HepG2 (cell line): ENCODE results near the gene KCND3. TPM values are rescaled to one million over a fixed set of nuclear protein-coding genes. Genes with fewer than 3 reads are reported as not detected.
A peak's percentile ranks its signal among the peaks of the same experiment; 100 is the strongest.

ENCODE experiments used
- ATAC-seq: fragments of 200-7000 bp; cut with Tn5 transposase; 3 replicates; pipeline ENCODE4 v1.9.1; 2020; ENCODE audit warnings: mild to moderate bottlenecking, moderate library complexity
- BruUV-seq: library from RNA; stranded (reverse); fragments of 400-500 nt; replicated peaks from 2 replicates; lab custom pipeline; 2021; lab: Mats Ljungman, UMichigan
- CTCF ChIA-PET: fragments of 300-600 bp; formaldehyde crosslinking; extraction: SDS; loops from one replicate; lab custom pipeline; 2021; ENCODE audit warnings: low total read pairs, inconsistent platforms, low intra/inter-chr PET ratio; lab: Yijun Ruan, JAX
- POLR2A ChIA-PET: fragments of 350-600 bp; sonication (Branson Sonifier 250); formaldehyde crosslinking; loops from one replicate; lab custom pipeline; 2020; ENCODE audit warnings: antibody characterized with exemption, inconsistent platforms; lab: Yijun Ruan, JAX
- DNase-seq: peaks from one replicate; pipeline ENCODE4 v3.0.0-alpha.2; 2015; ENCODE audit warnings: low spot score
- FAIRE-seq: peaks from 3 replicates; lab custom pipeline; 2011; peaks lifted over from hg19 to GRCh38; lab: Jason Lieb, UNC
- H2AFZ ChIP-seq: one replicate; pipeline ENCODE4 v1.6.1; 2011; ENCODE audit warnings: low read length, inconsistent platforms
- H3K27ac ChIP-seq: fragments of 300-600 bp; 3 replicates; pipeline ENCODE4 v1.8.0; 2011; ENCODE audit warnings: mixed run types, mild to moderate bottlenecking, mixed read lengths, low read length, inconsistent platforms; ENCODE audit not compliant: insufficient read depth; ENCODE audit errors: extremely low read length
- H3K27me3 ChIP-seq, 2 experiments: fragments of 200-600 bp in 1 of 2; 2 replicates in 1 of 2; 3 replicates in 1 of 2; pipeline versions ENCODE4 v1.6.0 to v1.8.0; 2011; ENCODE audit warnings: low read length in 2 of 2, mild to moderate bottlenecking in 2 of 2, moderate library complexity in 2 of 2, inconsistent platforms in 1 of 2; ENCODE audit not compliant: insufficient read depth in 2 of 2, control insufficient read depth in 1 of 2
- H3K36me3 ChIP-seq, 2 experiments: fragments of 200-600 bp in 1 of 2; replicated peaks in 1 of 2; 2 replicates in 1 of 2; 3 replicates in 1 of 2; pipeline versions ENCODE4 v1.5.1 to v1.8.0; 2011; ENCODE audit warnings: low read length in 2 of 2, inconsistent platforms in 1 of 2; ENCODE audit not compliant: insufficient read depth in 2 of 2, control insufficient read depth in 1 of 2
- H3K4me1 ChIP-seq: 2 replicates; pipeline ENCODE4 v1.5.1; 2012; ENCODE audit warnings: low read length, inconsistent platforms; ENCODE audit not compliant: insufficient read depth
- H3K4me2 ChIP-seq: 2 replicates; pipeline ENCODE4 v1.6.0; 2011; ENCODE audit warnings: low read depth, low read length, inconsistent platforms
- H3K4me3 ChIP-seq, 3 experiments: fragments of 200-600 bp in 1 of 3; sonication (generic), shearing (Covaris generic) in 1 of 3; replicated peaks in 1 of 3; 2 replicates each; pipeline ENCODE4 v1.5.1; 2011 to 2016; ENCODE audit warnings: low read length in 3 of 3, inconsistent platforms in 2 of 3, low read depth in 2 of 3, mild to moderate bottlenecking in 2 of 3, control low read depth in 1 of 3, mixed read lengths in 1 of 3; ENCODE audit not compliant: insufficient read depth in 1 of 3
- H3K79me2 ChIP-seq: one replicate; pipeline ENCODE4 v1.6.1; 2011; ENCODE audit warnings: low read length, inconsistent platforms; ENCODE audit not compliant: insufficient read depth
- H3K9ac ChIP-seq: 2 replicates; pipeline ENCODE4 v1.6.0; 2011; ENCODE audit warnings: mild to moderate bottlenecking, low read depth, low read length, inconsistent platforms; ENCODE audit not compliant: insufficient read depth
- H3K9me3 ChIP-seq: 2 replicates; pipeline ENCODE4 v1.5.1; 2012; ENCODE audit warnings: mild to moderate bottlenecking, low read length
- H4K20me1 ChIP-seq: 2 replicates; pipeline ENCODE4 v1.6.0; 2011; ENCODE audit warnings: inconsistent platforms, mild to moderate bottlenecking, low read length, moderate library complexity; ENCODE audit not compliant: insufficient read depth
- ATAD3A ChIP-seq: sonication (generic); formaldehyde crosslinking; IDR thresholded peaks from 2 replicates; pipeline ENCODE4 v1.4.0; 2020; ENCODE audit warnings: missing genetic modification reagents
- BCLAF1 ChIP-seq: fragments of 450-650 bp; IDR thresholded peaks from 2 replicates; pipeline ENCODE4 v1.6.1; 2017; ENCODE audit warnings: mild to moderate bottlenecking
- ELF3 ChIP-seq: IDR thresholded peaks from 2 replicates; pipeline ENCODE4 v1.6.1; 2016; ENCODE audit warnings: missing genetic modification reagents, missing compliant biosample characterization
- GMEB2 ChIP-seq: IDR thresholded peaks from 2 replicates; pipeline ENCODE4 v1.6.1; 2016; ENCODE audit warnings: missing biosample characterization, missing genetic modification reagents, low read depth
- JARID2 ChIP-seq: sonication (generic); formaldehyde crosslinking; IDR thresholded peaks from 2 replicates; pipeline ENCODE4 v1.8.1; 2023; ENCODE audit warnings: missing genetic modification reagents, inconsistent platforms; ENCODE audit not compliant: insufficient replicate concordance
- NFIB ChIP-seq: sonication (generic); formaldehyde crosslinking; IDR thresholded peaks from 2 replicates; pipeline ENCODE4 v1.9.0; 2021; ENCODE audit warnings: missing genetic modification reagents, mild to moderate bottlenecking, borderline replicate concordance
- RAD51 ChIP-seq: fragments of 450-650 bp; IDR thresholded peaks from 2 replicates; pipeline ENCODE4 v1.6.1; 2016; ENCODE audit warnings: borderline replicate concordance
- RARA ChIP-seq: IDR thresholded peaks from 2 replicates; pipeline ENCODE4 v1.6.1; 2016; ENCODE audit warnings: missing genetic modification reagents, missing compliant biosample characterization
- TMF1 ChIP-seq: sonication (generic); formaldehyde crosslinking; IDR thresholded peaks from 2 replicates; pipeline ENCODE4 v1.8.1; 2022; ENCODE audit warnings: low read depth, missing genetic modification reagents
- ZFX ChIP-seq: sonication (generic); formaldehyde crosslinking; IDR thresholded peaks from 2 replicates; pipeline ENCODE4 v1.4.0; 2020; ENCODE audit warnings: mild to moderate bottlenecking, low read depth, missing genetic modification reagents, moderate library complexity
- ZNF891 ChIP-seq: sonication (generic); formaldehyde crosslinking; IDR thresholded peaks from 2 replicates; pipeline ENCODE4 v1.5.0; 2020; ENCODE audit warnings: mild to moderate bottlenecking, missing genetic modification reagents
- WGBS: methylation state at CpG from one replicate; pipeline ENCODE4 v1.1.6; 2017; ENCODE audit warnings: low lambda C conversion rate; 5-methylcytosine and 5-hydroxymethylcytosine counted together
- in situ Hi-C: cut with HindIII; loops from 2 replicates; pipeline ENCODE4 v1.10.0; 2017; ENCODE audit warnings: low pct_unique_long_range_greater_than_20kb; ENCODE audit not compliant: extremely low pct_ligation_motif_present
- intact Hi-C: fragments of 100-400 bp; cut with micrococcal nuclease; formaldehyde crosslinking; loops from one replicate; pipeline ENCODE4 v1.10.0; 2022; ENCODE audit not compliant: unreplicated experiment
- polyA plus RNA-seq, 8 experiments: library from polyadenylated mRNA; depleted of rRNA in 3 of 8; stranded (reverse) in 7 of 8; unstranded in 1 of 8; fragments of >200 nt; fragmentation: Illumina TruSeq in 4 of 8; extraction: Trizol in 4 of 8; gene quantifications; 2 replicates each; pipeline versions ENCODE4 v1.2.1 to v1.2.3, GENCODE V29; 2011 to 2016; ENCODE audit warnings: low read depth in 4 of 8, missing spikeins in 1 of 8, mixed read lengths in 1 of 8; ENCODE audit not compliant: insufficient read depth in 1 of 8
- total RNA-seq, 5 experiments: library from RNA; depleted of rRNA; stranded (reverse); fragments of >200 nt; fragmentation: Illumina TruSeq; extraction: Trizol; gene quantifications; 2 replicates each; pipeline ENCODE4 v1.2.3, GENCODE V29; 2016; ENCODE audit warnings: low read depth in 1 of 5

The KCND3 gene
- total and polyA plus RNA-seq, 2 of the 13 experiments (the other 11 are each of a cell fraction or from before 2014, with no cell fraction given): 0.04 TPM; not detected in 1

DNA sequence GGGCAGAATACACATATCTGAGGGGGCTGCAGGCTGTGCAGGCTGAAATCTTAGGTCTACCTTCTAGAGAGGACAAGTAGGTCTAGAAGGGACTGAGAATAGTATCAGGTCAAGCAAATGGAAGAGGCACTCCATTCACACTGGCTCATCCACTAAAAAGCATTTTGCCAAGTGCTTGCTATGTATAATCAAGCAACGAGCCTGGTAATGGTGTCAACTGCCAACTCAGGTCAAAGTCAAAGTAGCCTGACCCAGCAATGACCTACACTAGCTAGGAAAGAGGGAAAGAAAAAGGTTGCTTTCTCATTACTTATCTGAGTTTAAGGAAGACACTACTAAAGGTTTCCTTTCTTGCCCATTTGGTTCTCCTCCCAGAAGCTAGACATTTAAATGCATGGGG, 10.8 kb downstream of the KCND3 start:
- DNase-seq: no peak
- Histone ChIP-seq H3K4me2 (no peak overlapping the region), H3K27ac (no peak overlapping the region), H2AFZ (no peak overlapping the region), H3K79me2 (no peaks in the 10 kb centered on the region), H3K9ac (no peak overlapping the region), H3K4me3 (no peak overlapping the region)
- CTCF ChIA-PET: no interaction called here
- no TSS peak for BruUV-seq
- FAIRE-seq: no peak
- POLR2A ChIA-PET: no interaction called here
- intact Hi-C loops: no loop called here
- no peak for TF ChIP-seq TMF1 (CRISPR knock-in tag)
- 0 out of 2 replicates have a peak, but pooled peaks have one; percentile 14 for TF ChIP-seq RARA (CRISPR knock-in tag)
- TF ChIP-seq BCLAF1: no peak
- TF ChIP-seq, all 625 proteins: peak for 1
- ATAC-seq: no peak
- WGBS: 0% methylated on average over 1 of the region's 1 CpG
- H3K9me3 ChIP-seq: no peaks in the 10 kb centered on the region
- H3K4me1 ChIP-seq: peaks cover 41% of the 10 kb centered on the region
- no peaks in the 10 kb centered on the region for H3K36me3 ChIP-seq
- in situ Hi-C loops: no loop called here
- peaks cover 0 to 12% of the 10 kb centered on the region in 2 experiments; a peak in 1 of 5 replicates for H3K27me3 ChIP-seq
- H4K20me1 ChIP-seq: no peaks in the 10 kb centered on the region

GRCh38 chr1:111977378-111977777, 12.1 kb downstream of the KCND3 start:
- TF ChIP-seq JARID2 (CRISPR knock-in tag) (no peak), ELF3 (no peak), RAD51 (no peak), ATAD3A (CRISPR knock-in tag) (no peak), ZNF891 (no peak), ZFX (CRISPR knock-in tag) (no peak), NFIB (CRISPR knock-in tag) (no peak), GMEB2 (no peak)
- TF ChIP-seq, all 625 proteins: peak for 0
- 12% methylated on average over 9 of the region's 9 CpGs for WGBS

More at GRCh38 chr1:111977378-111977777, 12.1 kb downstream of the KCND3 start:
- FAIRE-seq (no peak), ATAC-seq (peak; percentile 13; the same call in 1 of the 3 replicates), DNase-seq (no peak)
- intact Hi-C loops: no loop called here
- H3K4me2 ChIP-seq: peak overlapping the region; percentile 41
- no peaks in the 10 kb centered on the region for H3K36me3 ChIP-seq
- no peak overlapping the region for H2AFZ ChIP-seq
- in situ Hi-C loops: no loop called here
- H3K9me3 ChIP-seq: no peaks in the 10 kb centered on the region
- peaks cover 0 to 12% of the 10 kb centered on the region in 2 experiments; a peak in 1 of 5 replicates for H3K27me3 ChIP-seq
- peak overlapping the region in 1 of 3 experiments; percentile 28; a peak in 2 of 6 replicates for H3K4me3 ChIP-seq
- H3K79me2 ChIP-seq: no peaks in the 10 kb centered on the region
- BruUV-seq: no TSS peak
- no peak overlapping the region for H3K9ac ChIP-seq
- peaks cover 41% of the 10 kb centered on the region for H3K4me1 ChIP-seq
- H3K27ac ChIP-seq: no peak overlapping the region
- H4K20me1 ChIP-seq: no peaks in the 10 kb centered on the region
- ChIA-PET CTCF (no interaction called here), POLR2A (no interaction called here)
